ENCODE data around the gene DGLUCY.

Gene DGLUCY

GRCh38 chr14:91158091-91158790, 44.4 kb downstream of the DGLUCY start:
- DNase-seq = no peak
- Histone ChIP-seq H3K36me3 (replicated peaks) (no peaks in the 10 kb centered on the region), H3K27me3 (replicated peaks) (no peaks in the 10 kb centered on the region), H3K27ac (no peak overlapping the region), H3K4me3 (ENCODE audit: low read depth, low read length) (no peak overlapping the region)
- TF ChIP-seq, protein P1, sequence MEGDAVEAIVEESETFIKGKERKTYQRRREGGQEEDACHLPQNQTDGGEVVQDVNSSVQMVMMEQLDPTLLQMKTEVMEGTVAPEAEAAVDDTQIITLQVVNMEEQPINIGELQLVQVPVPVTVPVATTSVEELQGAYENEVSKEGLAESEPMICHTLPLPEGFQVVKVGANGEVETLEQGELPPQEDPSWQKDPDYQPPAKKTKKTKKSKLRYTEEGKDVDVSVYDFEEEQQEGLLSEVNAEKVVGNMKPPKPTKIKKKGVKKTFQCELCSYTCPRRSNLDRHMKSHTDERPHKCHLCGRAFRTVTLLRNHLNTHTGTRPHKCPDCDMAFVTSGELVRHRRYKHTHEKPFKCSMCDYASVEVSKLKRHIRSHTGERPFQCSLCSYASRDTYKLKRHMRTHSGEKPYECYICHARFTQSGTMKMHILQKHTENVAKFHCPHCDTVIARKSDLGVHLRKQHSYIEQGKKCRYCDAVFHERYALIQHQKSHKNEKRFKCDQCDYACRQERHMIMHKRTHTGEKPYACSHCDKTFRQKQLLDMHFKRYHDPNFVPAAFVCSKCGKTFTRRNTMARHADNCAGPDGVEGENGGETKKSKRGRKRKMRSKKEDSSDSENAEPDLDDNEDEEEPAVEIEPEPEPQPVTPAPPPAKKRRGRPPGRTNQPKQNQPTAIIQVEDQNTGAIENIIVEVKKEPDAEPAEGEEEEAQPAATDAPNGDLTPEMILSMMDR (IDR thresholded peaks at IDR 0.05; ENCODE audit: low read depth, low read length, missing control alignments) = no peak
- in situ Hi-C loops (cut with HindIII; ENCODE audit: low pct_ligation_motif_present, low sequenced_read_pairs) = no loop called here

- no peak for DNase-seq
- H3K36me3 ChIP-seq (replicated peaks) = no peaks in the 10 kb centered on the region
These were observed 45.3 kb downstream of the DGLUCY start for GRCh38 chr14:91159182-91159581.

DNA sequence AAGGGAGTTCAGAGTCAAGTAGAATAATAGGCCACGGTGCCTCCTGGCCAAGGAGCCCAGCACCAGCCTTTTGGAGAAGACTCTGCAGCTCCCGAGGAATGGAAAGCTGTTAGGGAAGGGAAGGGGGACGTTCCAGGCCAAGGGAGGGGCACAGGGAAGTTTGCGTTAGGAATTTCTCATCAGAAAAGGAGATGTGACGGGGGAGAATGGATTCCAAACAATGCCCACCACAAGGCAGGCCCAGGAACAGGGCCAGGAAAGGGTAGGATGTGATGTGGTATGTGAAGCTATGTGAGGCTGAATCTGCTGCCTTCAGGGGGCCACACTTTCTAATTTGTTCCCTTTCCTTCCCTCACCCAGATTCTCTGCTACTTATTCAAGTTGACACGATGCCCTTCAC, 46.0 kb downstream of the DGLUCY start:
- no peak for DNase-seq
- in situ Hi-C loops (cut with HindIII; ENCODE audit: low pct_ligation_motif_present, low sequenced_read_pairs) = no loop called here
- Histone ChIP-seq H3K4me3 (ENCODE audit: low read depth, low read length) (no peak overlapping the region), H3K27me3 (replicated peaks) (no peaks in the 10 kb centered on the region), H3K27ac (no peak overlapping the region), H3K36me3 (replicated peaks) (no peaks in the 10 kb centered on the region)
- TF ChIP-seq, protein P1 (IDR thresholded peaks at IDR 0.05; ENCODE audit: low read depth, low read length, missing control alignments) = no peak

More at GRCh38 chr14:91159182-91159581, 45.3 kb downstream of the DGLUCY start:
- Histone ChIP-seq H3K4me3 (ENCODE audit: low read depth, low read length) (no peak overlapping the region), H3K27ac (no peak overlapping the region), H3K27me3 (replicated peaks) (no peaks in the 10 kb centered on the region)
- in situ Hi-C loops (cut with HindIII; ENCODE audit: low pct_ligation_motif_present, low sequenced_read_pairs) = no loop called here
- TF ChIP-seq, protein P1 (IDR thresholded peaks at IDR 0.05; ENCODE audit: low read depth, low read length, missing control alignments) = no peak

DNA sequence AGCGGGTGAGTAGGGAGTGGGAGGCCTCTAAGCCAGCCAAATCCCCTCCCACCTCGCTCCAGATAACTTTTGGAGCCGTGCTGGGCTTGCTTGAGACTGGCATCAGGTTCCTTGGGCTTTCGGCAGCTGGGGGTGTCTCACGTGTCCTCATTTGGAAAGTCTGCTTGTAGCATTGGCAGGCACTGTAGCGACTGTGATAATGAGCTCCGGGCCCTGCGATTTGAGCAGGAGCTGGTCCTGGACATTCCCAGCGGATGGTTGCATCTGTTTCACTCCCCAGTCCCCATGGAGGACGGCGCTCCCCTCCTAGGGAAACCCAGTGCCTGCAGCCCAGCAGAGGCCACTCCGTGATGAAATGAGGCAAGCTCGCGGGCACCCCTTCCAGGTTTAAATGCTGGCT, 49.4 kb downstream of the DGLUCY start:
- no peak for DNase-seq
- no peak overlapping the region for H3K27ac ChIP-seq
- no peak overlapping the region for H3K4me3 ChIP-seq (ENCODE audit: low read depth, low read length)
- TF ChIP-seq, protein P1 (IDR thresholded peaks at IDR 0.05; ENCODE audit: low read depth, low read length, missing control alignments) = no peak
- in situ Hi-C loops (cut with HindIII; ENCODE audit: low pct_ligation_motif_present, low sequenced_read_pairs) = no loop called here
- no peaks in the 10 kb centered on the region for H3K27me3 ChIP-seq (replicated peaks)
- no peaks in the 10 kb centered on the region for H3K36me3 ChIP-seq (replicated peaks)

DNA sequence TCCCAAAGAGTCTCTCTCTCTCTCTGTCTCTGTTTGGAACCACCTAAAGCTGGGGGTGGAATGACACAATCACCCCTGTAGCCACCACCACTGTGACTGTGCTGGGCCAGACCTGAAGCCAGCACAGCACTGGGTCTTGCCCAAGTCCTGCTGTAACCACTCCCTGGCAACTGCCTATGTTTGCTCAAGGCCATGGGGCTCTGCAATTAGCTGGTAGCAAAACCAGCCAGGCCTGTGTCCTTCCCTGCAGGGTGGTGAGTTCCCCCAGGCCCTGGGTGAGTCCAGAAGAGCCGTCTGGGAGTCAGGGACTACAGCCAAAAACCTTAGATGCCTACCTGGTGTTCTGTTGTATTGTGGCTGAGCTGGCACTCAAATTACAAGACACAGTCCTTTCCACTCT, 50.8 kb downstream of the DGLUCY start:
- TF ChIP-seq, protein P1 (IDR thresholded peaks at IDR 0.05; ENCODE audit: low read depth, low read length, missing control alignments) = no peak
- H3K27me3 ChIP-seq (replicated peaks) = no peaks in the 10 kb centered on the region
- in situ Hi-C loops (cut with HindIII; ENCODE audit: low pct_ligation_motif_present, low sequenced_read_pairs) = no loop called here
- H3K4me3 ChIP-seq (ENCODE audit: low read depth, low read length) = no peak overlapping the region
- H3K36me3 ChIP-seq (replicated peaks) = no peaks in the 10 kb centered on the region
- DNase-seq = no peak
- no peak overlapping the region for H3K27ac ChIP-seq

DNA sequence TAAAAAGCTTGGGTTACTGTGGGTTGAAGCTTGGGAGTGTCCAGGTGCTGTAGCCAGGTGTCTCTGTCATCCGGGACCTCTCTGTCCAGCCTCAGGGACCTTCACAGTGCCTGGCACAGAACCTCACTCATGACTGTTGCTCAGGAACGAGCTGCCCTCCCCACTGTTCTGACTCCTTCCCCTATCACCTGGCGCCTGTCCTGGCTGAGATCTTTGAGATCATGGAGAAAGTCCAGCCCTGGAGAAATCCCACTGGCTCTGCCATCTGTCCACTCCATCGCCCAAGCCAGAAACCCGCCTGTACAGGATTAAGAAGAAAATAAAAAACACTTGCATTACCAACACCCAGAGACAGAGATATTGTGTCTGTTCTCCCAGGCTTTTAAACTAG, 53.5 kb downstream of the DGLUCY start:
- Histone ChIP-seq H3K4me3 (ENCODE audit: low read depth, low read length) (no peak overlapping the region), H3K27me3 (replicated peaks) (no peaks in the 10 kb centered on the region), H3K36me3 (replicated peaks) (no peaks in the 10 kb centered on the region), H3K27ac (no peak overlapping the region)
- no peak for DNase-seq
- in situ Hi-C loops (cut with HindIII; ENCODE audit: low pct_ligation_motif_present, low sequenced_read_pairs) = no loop called here
- TF ChIP-seq, protein P1 (IDR thresholded peaks at IDR 0.05; ENCODE audit: low read depth, low read length, missing control alignments) = no peak

All from brain microvascular endothelial cell (primary cell).